GM18870 (cell line): Measurements from ENCODE around the gene PSTPIP1.

ENCODE experiments used
- ATAC-seq: cut with Tn5 transposase; IDR thresholded peaks from one replicate; pipeline ENCODE4 v1.9.1; 2021; ENCODE audit warnings: moderate library complexity; ENCODE audit not compliant: unreplicated experiment

The PSTPIP1 gene

DNA sequence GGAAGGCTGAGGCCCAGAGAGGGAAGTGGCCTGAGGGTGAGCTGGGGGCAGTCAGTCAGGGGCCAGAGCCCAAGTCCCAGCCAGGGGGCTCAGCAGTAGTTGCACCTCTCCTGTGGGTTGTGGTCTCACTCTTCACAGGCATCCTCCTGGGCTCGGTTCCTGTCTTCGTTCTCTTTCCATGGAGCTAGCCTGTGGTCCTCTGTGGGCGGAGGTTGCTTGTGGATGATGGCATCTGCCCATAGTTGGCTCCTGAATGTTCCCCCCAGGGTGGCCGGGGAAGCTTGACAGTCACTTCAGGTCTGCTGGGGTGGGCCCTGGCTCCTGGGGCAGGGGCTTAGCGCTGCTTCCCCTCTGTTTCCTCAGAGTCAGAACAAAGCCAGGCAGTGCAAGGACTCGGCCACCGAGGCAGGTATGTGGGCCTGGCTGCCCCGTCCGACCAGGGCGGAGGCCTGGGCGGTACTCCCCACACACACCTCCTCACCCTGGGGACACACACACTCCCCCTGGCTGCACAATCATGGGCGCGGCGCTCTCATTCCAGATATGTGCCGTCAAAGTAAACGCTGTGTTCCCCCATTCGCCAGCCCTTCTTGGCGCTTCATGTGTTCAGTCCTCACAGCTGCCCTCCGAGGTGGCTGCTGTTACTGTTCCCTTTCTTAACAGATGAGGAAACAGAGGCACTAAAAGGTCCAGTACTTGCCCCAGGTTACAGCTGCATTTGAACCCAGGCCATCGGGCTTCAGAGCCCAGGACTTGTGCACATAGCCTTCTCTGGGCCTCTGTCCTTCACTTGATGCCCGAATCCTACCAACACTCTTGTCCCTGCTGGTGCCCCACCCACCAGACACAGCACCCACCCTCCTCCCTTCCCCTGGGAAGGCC, 34.5 kb downstream of the PSTPIP1 start:
- no peak for ATAC-seq

GRCh38 chr15:77030048-77030927, 35.4 kb downstream of the PSTPIP1 start:
- no peak for ATAC-seq

GRCh38 chr15:77030928-77031375, 36.0 kb downstream of the PSTPIP1 start:
- ATAC-seq, result no peak

DNA sequence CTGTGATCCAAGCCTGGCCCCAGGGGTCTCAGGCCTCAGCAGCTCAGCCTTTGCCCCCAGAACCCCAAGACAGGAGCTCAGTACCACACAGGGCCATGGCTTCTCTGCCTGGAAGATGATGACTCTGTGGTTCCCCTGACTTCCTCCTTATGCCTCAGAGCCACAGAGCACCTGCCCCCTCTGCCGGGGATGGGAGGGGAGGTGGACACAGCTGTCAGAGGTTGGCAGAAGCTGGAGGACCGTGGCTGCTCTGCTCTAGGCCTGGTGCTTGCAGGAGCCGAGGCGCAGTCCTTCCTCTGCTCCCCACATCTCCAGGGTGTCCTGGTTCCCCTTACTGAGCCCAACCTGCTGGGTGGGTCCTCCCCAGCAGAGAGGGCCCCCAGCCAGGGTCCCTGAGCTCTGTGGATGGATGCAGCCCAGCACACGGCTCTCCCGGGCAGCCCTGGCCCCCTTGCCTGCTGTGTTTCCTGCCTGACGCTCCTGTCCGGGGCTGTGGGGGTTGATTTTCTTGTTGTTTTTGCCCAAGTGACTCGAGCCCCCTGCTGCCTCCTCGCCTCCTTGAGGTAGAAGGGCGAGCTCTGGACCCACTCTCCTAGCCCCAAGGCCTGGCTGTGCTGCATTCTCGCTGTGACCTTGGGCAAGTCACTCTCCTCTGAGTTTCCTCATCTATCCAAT, 36.6 kb downstream of the PSTPIP1 start:
- no peak for ATAC-seq

DNA sequence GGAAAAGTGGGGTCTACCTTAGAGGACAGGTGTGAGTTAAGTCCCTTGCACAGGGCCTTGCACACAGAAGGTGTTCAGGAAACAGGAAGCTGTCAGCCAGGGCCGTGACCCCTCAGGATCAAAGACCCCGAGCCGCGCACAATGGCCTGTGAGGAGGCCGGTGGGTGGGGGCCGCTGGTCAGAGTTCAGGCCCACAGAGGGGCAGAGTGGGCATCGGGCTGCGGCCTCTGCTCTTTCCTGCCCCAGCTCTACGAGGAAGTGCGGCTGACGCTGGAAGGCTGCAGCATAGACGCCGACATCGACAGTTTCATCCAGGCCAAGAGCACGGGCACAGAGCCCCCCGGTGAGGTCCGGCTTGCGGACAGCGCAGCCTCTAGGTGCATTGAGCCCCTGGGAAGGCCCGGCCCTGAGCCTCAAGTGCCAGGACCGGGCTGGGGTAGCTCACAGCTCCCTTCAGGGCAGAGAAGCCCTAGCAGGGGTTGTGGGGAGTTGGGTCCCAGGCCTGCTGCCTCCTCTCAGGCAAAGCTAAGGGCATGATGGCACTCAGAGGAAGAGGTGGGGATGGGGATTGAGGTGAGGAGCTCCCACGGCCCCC, 37.2 kb downstream of the PSTPIP1 start:
- ATAC-seq, result no peak

DNA sequence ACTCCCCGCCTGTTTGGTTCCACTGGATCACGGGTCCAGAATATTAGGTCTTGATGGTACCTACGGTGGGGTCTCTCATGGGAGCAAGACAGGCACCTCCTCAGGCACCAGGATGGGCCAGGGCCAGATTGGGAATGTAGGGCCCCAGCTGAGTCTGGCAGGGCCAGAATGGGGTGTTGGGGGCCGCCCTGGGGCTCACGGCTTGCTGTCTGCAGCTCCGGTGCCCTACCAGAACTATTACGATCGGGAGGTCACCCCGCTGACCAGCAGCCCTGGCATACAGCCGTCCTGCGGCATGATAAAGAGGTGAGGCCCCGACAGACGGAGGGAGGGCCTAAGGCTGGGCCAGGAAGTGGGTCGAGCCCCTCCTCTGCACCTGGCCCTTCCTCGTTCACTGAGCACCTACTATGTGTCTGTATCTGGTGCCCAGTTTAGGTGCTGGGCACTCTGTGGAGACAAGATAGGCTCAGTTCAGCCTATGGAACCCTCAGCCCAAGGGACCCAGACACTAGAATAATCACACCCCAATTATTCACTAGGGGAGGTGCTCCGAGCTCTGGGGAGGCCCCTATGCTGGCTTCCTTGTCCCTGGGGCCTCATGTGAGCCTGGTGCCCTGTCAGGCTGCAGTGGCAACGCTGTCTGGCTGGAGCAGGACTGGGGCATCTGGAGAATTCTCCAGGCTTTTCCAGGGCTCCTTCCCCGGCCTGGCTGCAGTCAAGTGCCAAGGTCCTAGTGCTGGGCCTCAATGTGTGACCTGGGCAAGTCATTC, 37.9 kb downstream of the PSTPIP1 start:
- no peak for ATAC-seq

DNA sequence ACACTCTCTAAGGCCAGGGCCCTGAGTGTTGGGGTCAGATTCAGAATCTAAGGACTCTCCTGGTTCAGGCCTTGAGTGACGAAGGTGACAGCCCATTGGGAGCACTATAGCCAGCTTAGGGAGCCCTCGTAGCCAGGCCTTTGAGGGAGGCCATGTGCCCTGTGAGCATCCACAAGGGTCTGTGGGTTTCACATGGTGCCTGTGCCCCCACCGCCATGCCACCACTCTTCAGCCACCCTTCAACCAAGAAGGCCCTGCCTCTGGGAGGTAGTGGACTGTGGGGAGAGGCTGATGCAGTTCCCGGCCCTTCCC, 38.4 kb downstream of the PSTPIP1 start:
- ATAC-seq, result no peak

DNA sequence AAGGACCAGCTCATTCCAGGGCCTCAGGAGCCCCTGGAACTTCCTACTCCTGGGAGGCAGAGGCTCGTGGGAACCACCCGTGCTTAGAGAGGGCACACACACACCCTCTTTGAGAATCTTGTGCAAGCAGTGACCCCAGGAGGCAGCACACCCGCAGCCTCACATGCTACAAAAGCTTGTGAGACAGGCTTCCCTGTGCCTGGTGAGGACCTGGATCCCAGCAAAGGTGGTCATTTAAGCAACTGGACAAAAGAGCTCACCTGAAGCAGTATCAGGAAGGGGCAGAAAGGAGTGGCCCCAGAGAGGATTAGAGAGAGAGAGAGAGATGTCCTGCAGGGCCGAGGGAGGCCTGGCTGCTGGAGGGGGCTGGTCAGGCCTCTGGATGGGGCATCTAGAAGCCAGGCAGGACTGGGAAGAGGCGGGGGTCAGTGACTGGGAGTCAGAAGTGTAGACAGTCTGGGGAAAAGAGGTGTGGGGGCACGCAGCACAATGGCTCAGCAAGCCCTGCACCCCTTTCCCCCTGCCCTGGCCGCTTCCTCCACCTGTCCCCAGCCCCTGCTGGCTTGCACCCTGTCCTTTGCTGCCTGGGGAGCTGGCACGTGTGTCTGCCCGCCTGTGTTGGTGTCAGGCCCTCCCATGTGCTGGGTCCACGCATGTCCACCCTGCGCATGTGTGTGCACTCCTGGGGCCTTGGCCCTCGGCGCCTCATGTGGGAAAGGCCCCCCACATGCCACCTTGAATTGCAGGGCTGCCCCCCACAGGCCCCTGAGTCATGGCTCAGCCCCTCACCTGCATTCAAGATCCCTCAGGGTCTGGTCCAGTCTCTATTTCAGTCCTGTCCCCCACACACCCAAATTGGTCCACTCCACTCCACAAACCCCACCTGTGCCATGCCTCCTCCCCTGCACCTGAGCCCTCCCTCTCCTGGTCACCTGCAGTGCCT, 39.1 kb downstream of the PSTPIP1 start:
- no peak for ATAC-seq

DNA sequence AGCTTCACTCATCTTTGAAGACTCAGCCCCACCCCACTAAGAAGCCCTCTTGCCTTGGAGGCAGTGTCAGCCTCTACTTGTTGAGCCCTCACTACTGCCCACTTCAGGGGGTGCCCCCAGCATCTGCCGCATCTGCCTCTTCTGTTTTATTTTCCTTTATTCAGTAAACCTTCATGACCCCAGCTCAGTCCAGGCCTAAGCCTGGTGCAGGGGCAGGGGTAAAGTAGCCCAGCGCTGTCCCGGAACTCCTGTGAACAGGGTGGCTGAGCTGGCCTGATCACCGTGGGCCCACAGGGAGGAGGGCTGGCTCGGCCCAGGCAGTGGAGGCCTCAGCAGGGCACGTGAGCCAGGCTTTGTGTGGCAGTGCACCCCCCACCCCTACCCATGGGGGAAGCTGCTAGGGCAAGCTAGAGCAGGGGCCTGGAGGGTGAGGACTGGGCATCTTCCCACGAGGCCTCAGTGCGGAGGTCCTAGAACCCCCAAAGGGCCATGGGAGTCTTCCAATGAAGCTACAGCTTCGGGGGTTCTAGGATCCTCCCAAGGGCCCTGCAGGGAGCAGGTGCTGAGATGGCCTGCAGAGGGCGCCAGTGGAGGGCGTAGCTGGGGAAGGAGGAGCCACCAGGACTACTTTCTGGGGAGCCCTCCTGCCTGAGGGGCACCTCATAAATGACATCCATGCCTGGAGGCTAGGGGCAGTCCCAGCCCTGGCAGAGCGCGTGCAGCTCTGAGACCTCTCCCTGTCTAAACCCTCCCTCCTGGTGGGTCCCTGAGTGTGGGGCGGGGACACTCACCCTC, 40.0 kb downstream of the PSTPIP1 start:
- ATAC-seq, result no peak

- ATAC-seq, result no peak
Measured at GRCh38 chr15:77035584-77035983, 40.7 kb downstream of the PSTPIP1 start.

GRCh38 chr15:77035999-77036471, 41.1 kb downstream of the PSTPIP1 start:
- ATAC-seq, result no peak

GRCh38 chr15:77036537-77037387, 41.8 kb downstream of the PSTPIP1 start:
- no peak for ATAC-seq

GRCh38 chr15:77037388-77038209, 42.7 kb downstream of the PSTPIP1 start:
- ATAC-seq, result no peak

DNA sequence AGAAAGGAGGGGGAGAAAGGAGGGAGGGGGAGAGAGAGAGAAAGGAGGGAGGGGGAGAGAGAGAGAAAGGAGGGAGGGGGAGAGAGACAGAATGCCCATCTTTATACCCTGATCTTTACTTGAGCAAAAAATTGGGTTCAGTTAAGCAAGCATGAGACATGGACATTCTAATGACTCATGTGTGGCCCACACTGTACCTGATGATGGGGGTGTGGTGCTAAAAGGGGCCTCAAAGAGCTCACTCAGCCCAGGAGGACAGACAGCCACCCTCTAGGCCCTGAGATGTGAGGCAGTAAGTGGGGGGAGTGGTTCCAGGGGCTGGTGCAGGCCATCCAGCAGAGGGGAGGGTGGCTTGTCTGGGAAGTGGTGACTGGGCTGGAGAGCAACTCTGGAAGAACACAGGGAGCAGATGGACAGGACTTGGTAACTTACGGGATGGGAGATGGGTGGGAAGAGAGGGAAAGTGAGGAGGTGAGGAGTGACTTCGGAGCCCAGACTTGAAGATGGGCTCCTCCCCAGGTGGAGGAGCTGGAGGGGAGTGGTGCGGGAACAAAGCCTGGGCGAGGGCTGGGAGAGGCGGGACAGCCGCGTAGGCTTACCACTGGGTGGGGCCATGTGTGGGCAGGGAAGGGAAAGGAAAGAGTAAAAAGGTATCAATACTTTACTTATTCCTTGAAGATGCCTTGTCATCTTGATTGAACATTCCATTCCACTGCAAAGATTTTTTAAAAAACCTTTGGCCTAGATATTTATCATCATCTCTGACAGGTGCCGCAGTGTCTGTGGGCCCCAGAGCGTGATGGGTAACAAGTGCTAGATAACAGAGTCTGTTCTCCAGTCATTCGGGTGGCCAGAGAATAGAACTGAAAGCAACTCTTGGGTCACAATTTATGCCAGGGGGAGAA, 43.6 kb downstream of the PSTPIP1 start:
- ATAC-seq, result no peak

DNA sequence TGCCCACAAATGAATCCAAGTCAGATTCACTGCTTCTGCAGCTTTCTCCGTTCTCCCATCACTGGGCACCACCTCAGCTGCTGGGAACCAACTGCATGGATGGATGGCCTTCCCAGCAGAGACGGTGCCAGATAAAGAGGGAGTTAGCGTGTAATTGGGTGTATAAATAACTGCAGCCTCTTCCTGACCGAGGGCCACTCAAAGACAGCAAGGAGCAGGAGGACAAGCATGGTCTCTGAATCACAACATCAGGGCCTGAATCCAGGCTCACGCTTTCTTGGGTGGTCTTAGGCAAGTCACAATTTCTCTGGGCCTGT, 44.2 kb downstream of the PSTPIP1 start:
- no peak for ATAC-seq

DNA sequence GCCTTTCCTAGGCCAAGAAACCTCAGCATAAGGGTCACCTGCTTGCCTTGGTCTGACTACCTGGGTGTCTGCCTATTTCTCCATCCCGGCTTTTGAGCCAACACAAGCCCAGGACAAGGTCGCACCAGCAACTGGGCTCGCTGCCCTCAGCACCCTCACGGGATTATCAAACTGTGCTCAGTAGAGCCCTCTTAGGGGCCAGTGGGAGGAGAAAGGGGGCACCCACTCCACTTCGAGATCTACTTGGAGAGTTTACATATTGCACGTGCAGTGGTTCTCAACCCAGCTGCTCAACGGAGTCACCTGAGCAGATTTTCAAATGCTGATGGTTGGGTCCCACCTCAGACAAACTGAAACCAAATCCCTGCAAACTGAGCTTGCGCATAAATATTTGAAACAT, 44.9 kb downstream of the PSTPIP1 start:
- ATAC-seq, result no peak
